ENCODE measurements around the gene RPAIN. TPM values are rescaled to one million over a fixed set of nuclear protein-coding genes. Genes with fewer than 3 reads are reported as not detected.

RPAIN gene
- total and polyA plus RNA-seq, 2 experiments from 2014 or later: 69.7 to 115 TPM

- Histone ChIP-seq H4K20me1 (replicated peaks; ENCODE audit: insufficient read depth) (peaks cover 26% of the 10 kb centered on the region), H3K79me2 (replicated peaks; ENCODE audit: insufficient read depth) (peaks cover 42% of the 10 kb centered on the region), H3K9me2 (ENCODE audit: insufficient read depth) (no peaks in the 10 kb centered on the region), H3K27me3 (ENCODE audit: insufficient read depth) (no peaks in the 10 kb centered on the region), H3K27ac (ENCODE audit: low read depth) (no peak overlapping the region), H3K4me2 (no peak overlapping the region), H3K4me1 (ENCODE audit: insufficient read depth) (peaks cover 8% of the 10 kb centered on the region), H3K36me3 (ENCODE audit: insufficient read depth) (peaks cover 66% of the 10 kb centered on the region), H3K4me3 (no peak overlapping the region), H2AFZ (no peak overlapping the region), H3F3A (replicated peaks; ENCODE audit: low read depth) (0 out of 2 replicates have a peak, but pooled peaks cover 8% of the 10 kb centered on the region)
- Mint-ChIP-seq H3K27me3 (ENCODE audit: insufficient read depth, low read depth, poor library complexity) (peaks cover under 1% of the 10 kb centered on the region), H3K27ac (no peak overlapping the region), H3K4me1 (peaks cover 6% of the 10 kb centered on the region), H3K9me3 (no peaks in the 10 kb centered on the region), H3K4me3 (no peak overlapping the region), H3K36me3 (ENCODE audit: low read depth) (peaks cover 96% of the 10 kb centered on the region)
- no peak for TF ChIP-seq ZNF331 (CRISPR knock-in tag; IDR thresholded peaks at IDR 0.05; ENCODE audit: low read depth)
- DNase-seq (ENCODE audit: low spot score) (no peak), ATAC-seq (no peak)
Observed at GRCh38 chr17:5424909-5425308, 4.9 kb downstream of the RPAIN start.

- peaks cover under 1% of the 10 kb centered on the region for H3K27me3 Mint-ChIP-seq (ENCODE audit: insufficient read depth, low read depth, poor library complexity)
- Histone ChIP-seq H3K27me3 (ENCODE audit: insufficient read depth) (no peaks in the 10 kb centered on the region), H3K4me1 (ENCODE audit: insufficient read depth) (peaks cover 5% of the 10 kb centered on the region), H3K4me3 (no peak overlapping the region), H3K9me2 (ENCODE audit: insufficient read depth) (no peaks in the 10 kb centered on the region), H3K27ac (ENCODE audit: low read depth) (no peak overlapping the region), H3K36me3 (ENCODE audit: insufficient read depth) (peaks cover 66% of the 10 kb centered on the region), H4K20me1 (replicated peaks; ENCODE audit: insufficient read depth) (peaks cover 29% of the 10 kb centered on the region), H3K4me2 (no peak overlapping the region), H2AFZ (no peak overlapping the region), H3F3A (replicated peaks; ENCODE audit: low read depth) (peaks cover 15% of the 10 kb centered on the region), H3K79me2 (replicated peaks; ENCODE audit: insufficient read depth) (peaks cover 35% of the 10 kb centered on the region)
- ATAC-seq (no peak), DNase-seq (ENCODE audit: low spot score) (no peak)
- no peak overlapping the region for H3K4me3 Mint-ChIP-seq
- peaks cover 95% of the 10 kb centered on the region for H3K36me3 Mint-ChIP-seq (ENCODE audit: low read depth)
- no peak overlapping the region for H3K27ac Mint-ChIP-seq
- H3K9me3 Mint-ChIP-seq: no peaks in the 10 kb centered on the region
- peaks cover 6% of the 10 kb centered on the region for H3K4me1 Mint-ChIP-seq
- TF ChIP-seq EZH2phosphoT487 (IDR thresholded peaks at IDR 0.05; ENCODE audit: unreplicated experiment): no peak
- TF ChIP-seq, protein P1, sequence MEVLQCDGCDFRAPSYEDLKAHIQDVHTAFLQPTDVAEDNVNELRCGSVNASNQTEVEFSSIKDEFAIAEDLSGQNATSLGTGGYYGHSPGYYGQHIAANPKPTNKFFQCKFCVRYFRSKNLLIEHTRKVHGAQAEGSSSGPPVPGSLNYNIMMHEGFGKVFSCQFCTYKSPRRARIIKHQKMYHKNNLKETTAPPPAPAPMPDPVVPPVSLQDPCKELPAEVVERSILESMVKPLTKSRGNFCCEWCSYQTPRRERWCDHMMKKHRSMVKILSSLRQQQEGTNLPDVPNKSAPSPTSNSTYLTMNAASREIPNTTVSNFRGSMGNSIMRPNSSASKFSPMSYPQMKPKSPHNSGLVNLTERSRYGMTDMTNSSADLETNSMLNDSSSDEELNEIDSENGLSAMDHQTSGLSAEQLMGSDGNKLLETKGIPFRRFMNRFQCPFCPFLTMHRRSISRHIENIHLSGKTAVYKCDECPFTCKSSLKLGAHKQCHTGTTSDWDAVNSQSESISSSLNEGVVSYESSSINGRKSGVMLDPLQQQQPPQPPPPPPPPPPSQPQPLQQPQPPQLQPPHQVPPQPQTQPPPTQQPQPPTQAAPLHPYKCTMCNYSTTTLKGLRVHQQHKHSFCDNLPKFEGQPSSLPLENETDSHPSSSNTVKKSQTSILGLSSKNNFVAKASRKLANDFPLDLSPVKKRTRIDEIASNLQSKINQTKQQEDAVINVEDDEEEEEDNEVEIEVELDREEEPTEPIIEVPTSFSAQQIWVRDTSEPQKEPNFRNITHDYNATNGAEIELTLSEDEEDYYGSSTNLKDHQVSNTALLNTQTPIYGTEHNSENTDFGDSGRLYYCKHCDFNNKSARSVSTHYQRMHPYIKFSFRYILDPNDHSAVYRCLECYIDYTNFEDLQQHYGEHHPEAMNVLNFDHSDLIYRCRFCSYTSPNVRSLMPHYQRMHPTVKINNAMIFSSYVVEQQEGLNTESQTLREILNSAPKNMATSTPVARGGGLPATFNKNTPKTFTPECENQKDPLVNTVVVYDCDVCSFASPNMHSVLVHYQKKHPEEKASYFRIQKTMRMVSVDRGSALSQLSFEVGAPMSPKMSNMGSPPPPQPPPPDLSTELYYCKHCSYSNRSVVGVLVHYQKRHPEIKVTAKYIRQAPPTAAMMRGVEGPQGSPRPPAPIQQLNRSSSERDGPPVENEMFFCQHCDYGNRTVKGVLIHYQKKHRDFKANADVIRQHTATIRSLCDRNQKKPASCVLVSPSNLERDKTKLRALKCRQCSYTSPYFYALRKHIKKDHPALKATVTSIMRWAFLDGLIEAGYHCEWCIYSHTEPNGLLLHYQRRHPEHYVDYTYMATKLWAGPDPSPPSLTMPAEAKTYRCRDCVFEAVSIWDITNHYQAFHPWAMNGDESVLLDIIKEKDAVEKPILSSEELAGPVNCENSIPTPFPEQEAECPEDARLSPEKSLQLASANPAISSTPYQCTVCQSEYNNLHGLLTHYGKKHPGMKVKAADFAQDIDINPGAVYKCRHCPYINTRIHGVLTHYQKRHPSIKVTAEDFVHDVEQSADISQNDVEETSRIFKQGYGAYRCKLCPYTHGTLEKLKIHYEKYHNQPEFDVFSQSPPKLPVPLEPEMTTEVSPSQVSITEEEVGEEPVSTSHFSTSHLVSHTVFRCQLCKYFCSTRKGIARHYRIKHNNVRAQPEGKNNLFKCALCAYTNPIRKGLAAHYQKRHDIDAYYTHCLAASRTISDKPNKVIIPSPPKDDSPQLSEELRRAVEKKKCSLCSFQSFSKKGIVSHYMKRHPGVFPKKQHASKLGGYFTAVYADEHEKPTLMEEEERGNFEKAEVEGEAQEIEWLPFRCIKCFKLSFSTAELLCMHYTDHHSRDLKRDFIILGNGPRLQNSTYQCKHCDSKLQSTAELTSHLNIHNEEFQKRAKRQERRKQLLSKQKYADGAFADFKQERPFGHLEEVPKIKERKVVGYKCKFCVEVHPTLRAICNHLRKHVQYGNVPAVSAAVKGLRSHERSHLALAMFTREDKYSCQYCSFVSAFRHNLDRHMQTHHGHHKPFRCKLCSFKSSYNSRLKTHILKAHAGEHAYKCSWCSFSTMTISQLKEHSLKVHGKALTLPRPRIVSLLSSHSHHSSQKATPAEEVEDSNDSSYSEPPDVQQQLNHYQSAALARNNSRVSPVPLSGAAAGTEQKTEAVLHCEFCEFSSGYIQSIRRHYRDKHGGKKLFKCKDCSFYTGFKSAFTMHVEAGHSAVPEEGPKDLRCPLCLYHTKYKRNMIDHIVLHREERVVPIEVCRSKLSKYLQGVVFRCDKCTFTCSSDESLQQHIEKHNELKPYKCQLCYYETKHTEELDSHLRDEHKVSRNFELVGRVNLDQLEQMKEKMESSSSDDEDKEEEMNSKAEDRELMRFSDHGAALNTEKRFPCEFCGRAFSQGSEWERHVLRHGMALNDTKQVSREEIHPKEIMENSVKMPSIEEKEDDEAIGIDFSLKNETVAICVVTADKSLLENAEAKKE (CRISPR knock-in tag; IDR thresholded peaks at IDR 0.05): no peak
- TF ChIP-seq STAT1 (IDR thresholded peaks at IDR 0.05; ENCODE audit: unreplicated experiment): no peak
- no peak for TF ChIP-seq ETS1 (IDR thresholded peaks at IDR 0.05)
- no peak for TF ChIP-seq NANOG (IDR thresholded peaks at IDR 0.05; ENCODE audit: borderline replicate concordance)
- no peak for TF ChIP-seq POLR2AphosphoS5 (IDR thresholded peaks at IDR 0.05; ENCODE audit: low read depth)
- no peak for TF ChIP-seq JUNB (IDR thresholded peaks at IDR 0.05; ENCODE audit: unreplicated experiment)
- no peak for TF ChIP-seq REST (IDR thresholded peaks at IDR 0.05; ENCODE audit: unreplicated experiment)
- no peak for TF ChIP-seq CREB1 (CRISPR knock-in tag; IDR thresholded peaks at IDR 0.05; ENCODE audit: low read depth)
- TF ChIP-seq EZH2 (IDR thresholded peaks at IDR 0.05; ENCODE audit: low read depth, unreplicated experiment): no peak
- no peak for TF ChIP-seq ZNF331 (CRISPR knock-in tag; IDR thresholded peaks at IDR 0.05; ENCODE audit: low read depth)
Observed at GRCh38 chr17:5425826-5426225, 5.8 kb downstream of the RPAIN start.
